Gastrocnemius medialis (tissue), 4 donors: Measurements from ENCODE around the gene GFAP. TPM values are rescaled to one million over a fixed set of nuclear protein-coding genes. Genes with fewer than 3 reads are reported as not detected.

Source experiments
- ATAC-seq, 2 donors: fragments of 150-250 bp; one replicate each; pipeline ENCODE4 v1.9.1; 2016
- DNase-seq, 2 donors: peaks; one replicate each; pipeline ENCODE4 v3.0.0-alpha.2; 2019
- H3K27ac ChIP-seq, 4 donors: fragments of 200-600 bp; sonication (generic); 1 replicate in 1 of 4; 2 replicates in 3 of 4; pipeline ENCODE4 v1.5.1; 2016 to 2018; ENCODE audit warnings: mild to moderate bottlenecking in 2 of 4, moderate library complexity in 1 of 4
- H3K27me3 ChIP-seq, 3 donors: fragments of 200-600 bp; sonication (generic) in 2 of 3; 1 replicate in 1 of 3; 2 replicates in 2 of 3; pipeline versions ENCODE4 v1.5.1 to v1.6.0; 2016 to 2019; ENCODE audit warnings: mild to moderate bottlenecking in 1 of 3, moderate library complexity in 1 of 3
- H3K36me3 ChIP-seq, 2 donors: fragments of 200-600 bp; sonication (generic) in 1 of 2; one replicate each; pipeline ENCODE4 v1.5.1; 2017 to 2018
- H3K4me1 ChIP-seq, 2 donors: fragments of 200-600 bp; sonication (generic) in 1 of 2; one replicate each; pipeline ENCODE4 v1.5.1; 2016 to 2017; ENCODE audit warnings: mild to moderate bottlenecking in 2 of 2
- H3K4me3 ChIP-seq, 4 donors: fragments of 200-600 bp; sonication (generic) in 3 of 4; 1 replicate in 1 of 4; 2 replicates in 3 of 4; pipeline ENCODE4 v1.5.1; 2016 to 2019; ENCODE audit warnings: mild to moderate bottlenecking in 2 of 4
- H3K9me3 ChIP-seq, 3 donors: fragments of 200-600 bp; sonication (generic) in 2 of 3; 1 replicate in 1 of 3; 2 replicates in 2 of 3; pipeline ENCODE4 v1.5.1; 2016 to 2019
- POLR2A ChIP-seq, 2 donors: fragments of 450-650 bp; IDR thresholded peaks; one replicate each; pipeline ENCODE4 v1.6.1; 2017; ENCODE audit warnings: antibody characterized with exemption in 2 of 2, mild to moderate bottlenecking in 2 of 2, moderate library complexity in 2 of 2
- in situ Hi-C, 4 donors: fragments of 200-750 bp; cut with MboI; loops; one replicate each; pipeline versions ENCODE4 v1.15.0 to v1.8.0; 2017; ENCODE audit warnings: low sequenced_read_pairs in 4 of 4
- intact Hi-C: fragments of 100-400 bp; cut with DNase I; formaldehyde crosslinking; loops from one replicate; pipeline ENCODE4 v1.15.1; 2023; ENCODE audit warnings: low total_unique reads
- total RNA-seq, 4 donors: library from RNA; depleted of rRNA; stranded (reverse); fragments of >200 nt; gene quantifications; one replicate each; pipeline versions ENCODE4 v1.1.0 to v1.2.3, GENCODE V29; 2016
- TF ChIP-seq, protein P1 (sequence below), 5 experiments: fragments of 450-650 bp in 3 of 5; fragments of 200-600 bp in 2 of 5; sonication (generic) in 2 of 5; IDR thresholded peaks in 4 of 5; conservative IDR thresholded peaks in 1 of 5; 1 replicate in 4 of 5; 2 replicates in 1 of 5; pipeline ENCODE4 v1.5.1; 2016 to 2019; ENCODE audit warnings: antibody characterized with exemption in 5 of 5, mild to moderate bottlenecking in 3 of 5, moderate library complexity in 3 of 5

The GFAP gene
- total RNA-seq, 4 donors from 2014 or later, result not detected

DNA sequence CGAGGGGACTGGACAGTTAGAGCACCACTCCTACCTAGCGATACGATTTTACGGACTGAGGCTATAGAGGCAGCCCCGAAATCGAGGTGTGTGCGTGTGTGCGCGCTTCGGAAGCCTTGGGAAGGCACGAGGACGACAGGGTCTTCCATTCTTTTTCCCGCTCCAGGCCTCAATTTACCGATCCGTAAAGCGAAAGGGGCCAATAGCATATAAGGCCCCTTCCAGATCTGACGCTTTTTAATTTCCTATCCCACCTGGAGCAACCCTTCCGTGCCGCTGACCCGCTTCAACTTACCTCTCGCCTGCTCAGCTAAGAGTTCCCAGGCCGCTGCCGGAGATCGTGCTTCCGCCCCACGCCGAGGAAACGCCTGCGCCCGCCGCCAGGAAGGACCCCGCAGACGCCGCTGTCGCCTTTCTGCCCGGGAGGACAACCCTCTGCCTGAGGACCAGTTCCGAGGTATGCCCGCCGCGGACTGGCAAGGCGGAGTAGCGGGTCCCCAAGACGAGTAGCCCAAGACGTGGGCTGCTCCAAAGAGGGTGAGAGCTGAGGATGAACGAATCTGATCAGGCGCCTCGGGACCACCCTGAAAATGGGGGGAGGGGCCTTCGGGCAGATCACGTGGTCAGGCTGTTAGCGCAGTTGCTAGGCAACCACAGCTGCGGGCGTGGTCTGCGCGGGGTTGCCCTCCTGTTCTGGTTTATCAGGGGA, 16.1 kb downstream of the GFAP start, which contains the start of gene EFTUD2:
Gene EFTUD2 (minus strand): TSS at position 372 of the 709 bp plus-strand sequence. CDS start 4,924 bp downstream, outside the sequence.
- Histone ChIP-seq H3K4me3 (peak within 1 kb of the TSS; percentile 74 to 92 (median 83)), H3K36me3 (peaks cover 0 to 6% of the 10 kb centered on the region in 2 donors), H3K9me3 (no peaks in the 10 kb centered on the region), H3K4me1 (peaks cover 20 to 23% of the 10 kb centered on the region in 2 donors), H3K27ac (peak within 1 kb of the TSS; percentile 91 to 99 (median 96)), H3K27me3 (no peaks in the 10 kb centered on the region)
- ATAC-seq (peak; percentile 91 to 95), DNase-seq (peak; percentile 80 to 85)
- in situ Hi-C loops (no loop called here), intact Hi-C loops (loop anchor here (5.0 kb wide), 1 partner anchor 48 kb away; the partner anchor contains the start of gene KIF18B)
- TF ChIP-seq, protein P1, sequence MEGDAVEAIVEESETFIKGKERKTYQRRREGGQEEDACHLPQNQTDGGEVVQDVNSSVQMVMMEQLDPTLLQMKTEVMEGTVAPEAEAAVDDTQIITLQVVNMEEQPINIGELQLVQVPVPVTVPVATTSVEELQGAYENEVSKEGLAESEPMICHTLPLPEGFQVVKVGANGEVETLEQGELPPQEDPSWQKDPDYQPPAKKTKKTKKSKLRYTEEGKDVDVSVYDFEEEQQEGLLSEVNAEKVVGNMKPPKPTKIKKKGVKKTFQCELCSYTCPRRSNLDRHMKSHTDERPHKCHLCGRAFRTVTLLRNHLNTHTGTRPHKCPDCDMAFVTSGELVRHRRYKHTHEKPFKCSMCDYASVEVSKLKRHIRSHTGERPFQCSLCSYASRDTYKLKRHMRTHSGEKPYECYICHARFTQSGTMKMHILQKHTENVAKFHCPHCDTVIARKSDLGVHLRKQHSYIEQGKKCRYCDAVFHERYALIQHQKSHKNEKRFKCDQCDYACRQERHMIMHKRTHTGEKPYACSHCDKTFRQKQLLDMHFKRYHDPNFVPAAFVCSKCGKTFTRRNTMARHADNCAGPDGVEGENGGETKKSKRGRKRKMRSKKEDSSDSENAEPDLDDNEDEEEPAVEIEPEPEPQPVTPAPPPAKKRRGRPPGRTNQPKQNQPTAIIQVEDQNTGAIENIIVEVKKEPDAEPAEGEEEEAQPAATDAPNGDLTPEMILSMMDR (IDR thresholded peaks at IDR 0.05 in 4 of 5, conservative IDR thresholded peaks at IDR 0.05 in 1 of 5), result peak in 1 of 5 experiments; percentile 31
- peak; percentile 30 to 41 for TF ChIP-seq POLR2A (IDR thresholded peaks at IDR 0.05)

GRCh38 chr17:44898768-44899073, 16.6 kb downstream of the GFAP start:
- Histone ChIP-seq H3K9me3 (no peaks in the 10 kb centered on the region), H3K27me3 (no peaks in the 10 kb centered on the region), H3K36me3 (peaks cover 0 to 11% of the 10 kb centered on the region in 2 donors), H3K4me3 (peak overlapping the region; percentile 74 to 92 (median 83)), H3K27ac (peak overlapping the region; percentile 91 to 99 (median 96)), H3K4me1 (peaks cover 20 to 23% of the 10 kb centered on the region in 2 donors)
- ATAC-seq, result no peak
- TF ChIP-seq, protein P1 (IDR thresholded peaks at IDR 0.05 in 4 of 5, conservative IDR thresholded peaks at IDR 0.05 in 1 of 5), result no peak
- no peak for TF ChIP-seq POLR2A (IDR thresholded peaks at IDR 0.05)
- peak in 1 of 2 donors; percentile 24 for DNase-seq
- in situ Hi-C loops, result no loop called here
- intact Hi-C loops, result loop anchor here (5.0 kb wide), 1 partner anchor 49 kb away; the partner anchor contains the start of gene KIF18B

GRCh38 chr17:44894642-44895041, 20.7 kb downstream of the GFAP start:
- no peak overlapping the region for H3K27ac ChIP-seq
- DNase-seq (no peak), ATAC-seq (no peak)
- no peaks in the 10 kb centered on the region for H3K27me3 ChIP-seq
- in situ Hi-C loops, result no loop called here
- TF ChIP-seq, protein P1 (IDR thresholded peaks at IDR 0.05 in 4 of 5, conservative IDR thresholded peaks at IDR 0.05 in 1 of 5), result no peak
- no peak for TF ChIP-seq POLR2A (IDR thresholded peaks at IDR 0.05)
- intact Hi-C loops, result loop anchor here (5.0 kb wide), 1 partner anchor 53 kb away; the partner anchor contains the start of gene KIF18B
- peaks cover 15 to 17% of the 10 kb centered on the region in 2 donors for H3K4me1 ChIP-seq
- peaks cover 0 to 31% of the 10 kb centered on the region in 2 donors for H3K36me3 ChIP-seq
- H3K9me3 ChIP-seq, result no peaks in the 10 kb centered on the region
- no peak overlapping the region for H3K4me3 ChIP-seq

GRCh38 chr17:44892250-44892649, 23.1 kb downstream of the GFAP start:
- Histone ChIP-seq H3K4me1 (peaks cover 0 to under 1% of the 10 kb centered on the region in 2 donors), H3K9me3 (no peaks in the 10 kb centered on the region), H3K4me3 (no peak overlapping the region), H3K27ac (no peak overlapping the region), H3K27me3 (no peaks in the 10 kb centered on the region), H3K36me3 (peaks cover 0 to 31% of the 10 kb centered on the region in 2 donors)
- DNase-seq (no peak), ATAC-seq (no peak)
- in situ Hi-C loops, result no loop called here
- intact Hi-C loops, result no loop called here
- TF ChIP-seq POLR2A (IDR thresholded peaks at IDR 0.05), result no peak
- TF ChIP-seq, protein P1 (IDR thresholded peaks at IDR 0.05 in 4 of 5, conservative IDR thresholded peaks at IDR 0.05 in 1 of 5), result no peak
